ENCODE measurements around the gene PARD6B.
"Not testable (repeated sequence)": the region's sequence is repeated elsewhere in the genome, so short reads cannot be mapped to it uniquely, and the experiment has no call there.

Gene PARD6B

GRCh38 chr20:50790651-50791277 lies 59.4 kb downstream of the PARD6B start:
- peak; percentile 76 for TF ChIP-seq CTCF (IDR thresholded peaks at IDR 0.05; ENCODE audit: low read depth, low read length)
- H3K4me3 ChIP-seq (ENCODE audit: low read depth, low read length) = no peak overlapping the region

GRCh38 chr20:50792708-50793574 lies 61.6 kb downstream of the PARD6B start:
- H3K4me3 ChIP-seq (ENCODE audit: low read depth, low read length) = no peak overlapping the region
- TF ChIP-seq CTCF (IDR thresholded peaks at IDR 0.05; ENCODE audit: low read depth, low read length) = no peak

GRCh38 chr20:50793575-50794016 lies 62.2 kb downstream of the PARD6B start:
- not testable (repeated sequence) for H3K4me3 ChIP-seq (ENCODE audit: low read depth, low read length)

GRCh38 chr20:50794181-50794845 lies 62.9 kb downstream of the PARD6B start:
- TF ChIP-seq CTCF (IDR thresholded peaks at IDR 0.05; ENCODE audit: low read depth, low read length) = peak; percentile 58; the same call in 1 of the 2 replicates

More at GRCh38 chr20:50793575-50794016, 62.2 kb downstream of the PARD6B start:
- TF ChIP-seq CTCF (IDR thresholded peaks at IDR 0.05; ENCODE audit: low read depth, low read length) = peak; percentile 21; the same call in 1 of the 2 replicates

GRCh38 chr20:50794846-50795634 lies 63.7 kb downstream of the PARD6B start, which contains the start of gene BCAS4:
BCAS4 (plus strand) TSS chr20:50795061; CDS start chr20:50795084, 23 bp downstream.
- peak within 1 kb of the TSS; percentile 75 for H3K4me3 ChIP-seq (ENCODE audit: low read depth, low read length)
- no peak; the same call in 1 of the 2 replicates for TF ChIP-seq CTCF (IDR thresholded peaks at IDR 0.05; ENCODE audit: low read depth, low read length)

More at GRCh38 chr20:50794181-50794845, 62.9 kb downstream of the PARD6B start:
- H3K4me3 ChIP-seq (ENCODE audit: low read depth, low read length) = peak overlapping the region; percentile 40

GRCh38 chr20:50797142-50797541 lies 65.8 kb downstream of the PARD6B start:
- no peak for TF ChIP-seq CTCF (IDR thresholded peaks at IDR 0.05; ENCODE audit: low read depth, low read length)
- H3K4me3 ChIP-seq (ENCODE audit: low read depth, low read length) = no peak overlapping the region

Measured in WI38 (cell line).